NCI-H2107 treated with DMSO at 0.1 percent for 48 hours (cell line): Measurements from ENCODE around the gene FHIT.

Experiments used
- DNase-seq: peaks from one replicate; lab custom pipeline; 2025; ENCODE audit not compliant: unreplicated experiment; lab: John Stamatoyannopoulos, UW

Gene FHIT

DNA sequence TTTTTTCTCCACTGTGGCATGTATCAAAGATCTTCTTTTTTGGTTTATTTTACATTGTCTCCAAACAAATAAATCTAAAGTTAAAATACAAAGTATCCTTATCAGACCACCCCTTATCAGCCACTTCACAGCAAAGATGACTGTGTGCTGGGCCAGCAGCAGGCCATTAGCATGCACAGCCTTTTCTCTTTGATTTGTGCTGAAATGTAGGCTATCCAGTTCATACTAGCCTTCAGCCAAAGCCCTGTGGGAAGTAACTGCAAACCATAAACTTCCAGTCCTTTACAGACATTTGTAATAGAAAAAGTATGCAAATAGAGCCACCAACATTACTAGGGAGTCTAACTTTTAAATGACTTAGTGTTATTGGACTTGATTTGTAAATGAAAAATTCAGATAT lies 816.3 kb downstream of the FHIT start:
- DNase-seq, result no peak

GRCh38 chr3:60434323-60434722 lies 816.9 kb downstream of the FHIT start:
- no peak for DNase-seq

DNA sequence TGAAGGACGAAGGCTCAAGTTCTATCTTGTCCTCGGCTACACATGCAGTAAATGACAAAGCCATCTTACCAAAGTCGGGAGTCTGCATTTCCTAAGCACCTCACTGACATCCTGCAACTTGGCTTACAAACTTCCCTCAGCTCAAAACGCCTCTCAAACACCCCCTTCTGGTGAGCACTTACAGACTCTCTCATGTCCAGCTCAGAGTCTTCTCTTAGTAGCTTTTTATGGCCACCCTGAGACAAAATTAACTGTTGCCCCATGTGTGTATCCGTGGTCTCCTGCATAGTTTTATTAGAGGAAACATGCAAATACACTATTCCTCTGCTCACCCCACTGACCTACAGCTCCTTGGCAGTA lies 819.7 kb downstream of the FHIT start:
- DNase-seq, result no peak

- no peak for DNase-seq
Observed at GRCh38 chr3:60430205-60430604, 821.0 kb downstream of the FHIT start.

GRCh38 chr3:60427109-60427508 lies 824.1 kb downstream of the FHIT start:
- DNase-seq, result no peak

- no peak for DNase-seq
Observed at GRCh38 chr3:60424942-60425341, 826.3 kb downstream of the FHIT start.

DNA sequence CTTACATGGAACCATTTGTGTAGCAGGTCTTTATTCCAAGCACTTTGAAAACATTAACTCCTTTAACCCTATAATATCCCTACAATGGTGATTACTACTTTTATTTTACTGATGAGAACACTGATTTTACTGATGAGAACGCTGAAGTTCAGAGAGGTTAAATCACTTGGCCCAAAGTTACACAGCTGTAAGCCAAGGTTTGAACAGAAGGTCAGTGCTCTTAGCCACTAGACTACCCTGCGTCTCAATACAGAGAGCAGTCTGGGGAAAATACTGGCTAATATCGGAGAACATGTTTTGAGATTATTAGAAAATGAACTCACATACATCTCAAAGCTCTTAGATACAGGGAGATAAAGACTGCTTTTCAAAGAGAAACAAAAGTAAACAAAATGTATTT lies 827.2 kb downstream of the FHIT start:
- DNase-seq, result no peak

DNA sequence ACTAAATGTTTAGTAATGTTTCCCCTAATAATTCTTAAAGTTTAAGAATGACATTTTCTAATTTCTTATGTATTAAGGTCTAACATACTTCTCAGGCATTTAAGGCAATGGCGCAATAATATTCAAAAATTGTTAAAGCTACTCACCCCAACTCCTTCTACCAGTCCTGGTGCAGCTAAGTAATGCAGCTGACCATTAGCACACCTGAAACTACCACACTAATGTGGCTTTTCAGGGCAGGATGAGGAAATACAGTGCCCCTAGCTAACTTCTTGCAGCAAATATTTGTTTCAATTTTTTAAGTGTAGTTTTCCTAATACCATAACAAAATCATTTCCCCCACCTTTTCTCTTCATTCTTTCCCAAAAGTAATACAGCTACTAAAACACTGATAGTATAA lies 827.7 kb downstream of the FHIT start:
- DNase-seq, result no peak

- no peak for DNase-seq
Observed at GRCh38 chr3:60421749-60422446, 829.4 kb downstream of the FHIT start.

DNA sequence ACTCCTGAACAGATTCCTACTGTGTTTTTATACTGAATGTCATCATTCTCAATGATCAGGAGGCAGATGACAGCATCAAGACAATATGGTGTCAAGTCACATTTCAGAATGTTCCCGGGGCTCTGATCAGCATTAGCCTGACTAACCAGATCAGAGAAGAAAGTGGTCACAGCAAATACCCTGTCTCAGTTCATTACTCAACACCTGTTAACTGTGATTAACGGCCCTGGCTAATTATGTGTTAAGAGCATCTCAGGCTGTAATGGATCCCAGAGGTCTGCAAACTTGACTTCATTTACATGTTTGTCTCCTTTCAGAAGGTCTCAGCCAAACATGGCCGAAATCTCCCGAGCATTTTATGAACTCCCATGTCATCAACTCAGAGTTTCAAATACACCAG lies 833.7 kb downstream of the FHIT start:
- no peak for DNase-seq

DNA sequence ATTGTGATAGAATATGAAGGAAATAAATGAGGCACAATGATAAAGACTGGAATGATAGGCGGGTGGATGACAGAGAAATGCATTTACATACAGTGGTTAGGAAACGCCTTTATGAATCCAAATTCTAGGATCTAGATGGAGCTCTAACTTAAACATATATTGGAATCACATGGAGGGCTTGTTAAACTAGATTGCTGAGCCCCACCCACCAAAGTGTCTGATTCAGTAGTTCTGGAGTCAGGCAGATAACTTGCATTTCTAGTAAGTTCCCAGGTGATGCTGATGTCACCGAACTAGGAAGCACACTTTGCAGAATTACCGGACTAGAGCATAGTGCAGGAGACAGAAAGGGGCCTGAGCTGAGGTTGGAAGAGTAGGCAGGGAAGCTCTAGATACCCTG lies 837.2 kb downstream of the FHIT start:
- DNase-seq, result no peak

- no peak for DNase-seq
Observed at GRCh38 chr3:60413551-60413950, 837.7 kb downstream of the FHIT start.

DNA sequence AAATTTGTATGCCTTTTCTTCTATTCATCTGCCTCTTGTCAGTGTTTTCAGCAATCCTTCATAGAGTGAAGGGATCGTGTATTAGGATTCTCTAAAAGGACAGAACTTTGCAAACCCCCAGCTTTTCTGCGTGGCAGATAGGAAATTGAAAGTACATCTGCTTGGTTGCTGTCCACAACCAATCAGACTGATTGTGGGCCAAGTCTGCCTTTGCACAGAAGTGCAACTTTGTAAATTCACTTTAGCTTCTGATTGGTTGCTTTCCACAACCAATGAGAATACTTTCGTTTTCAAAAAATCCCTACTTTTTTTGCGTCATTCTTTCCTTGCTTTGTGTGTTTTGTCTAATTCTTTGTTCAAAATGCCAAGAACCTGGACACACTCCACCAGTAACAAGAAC lies 847.4 kb downstream of the FHIT start:
- DNase-seq, result no peak

DNA sequence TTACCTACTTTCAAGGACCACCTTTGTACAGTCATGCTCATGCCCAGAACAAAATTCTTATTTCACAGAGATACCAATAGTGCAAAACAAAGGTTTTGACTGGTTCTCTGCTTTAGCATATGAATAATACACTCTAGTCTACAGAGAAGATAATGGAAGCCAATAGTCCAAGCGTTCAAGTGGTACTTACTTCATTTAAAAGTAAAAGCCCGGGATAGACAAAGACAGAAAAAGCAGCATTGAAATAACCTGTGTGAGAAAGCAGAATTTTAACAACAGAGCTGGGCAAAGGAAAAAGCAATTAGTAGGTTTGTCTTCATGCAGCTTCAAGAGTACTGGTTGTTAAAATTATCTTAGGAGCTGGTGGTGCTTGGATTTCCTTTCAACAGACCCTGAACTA lies 848.3 kb downstream of the FHIT start:
- no peak for DNase-seq

DNA sequence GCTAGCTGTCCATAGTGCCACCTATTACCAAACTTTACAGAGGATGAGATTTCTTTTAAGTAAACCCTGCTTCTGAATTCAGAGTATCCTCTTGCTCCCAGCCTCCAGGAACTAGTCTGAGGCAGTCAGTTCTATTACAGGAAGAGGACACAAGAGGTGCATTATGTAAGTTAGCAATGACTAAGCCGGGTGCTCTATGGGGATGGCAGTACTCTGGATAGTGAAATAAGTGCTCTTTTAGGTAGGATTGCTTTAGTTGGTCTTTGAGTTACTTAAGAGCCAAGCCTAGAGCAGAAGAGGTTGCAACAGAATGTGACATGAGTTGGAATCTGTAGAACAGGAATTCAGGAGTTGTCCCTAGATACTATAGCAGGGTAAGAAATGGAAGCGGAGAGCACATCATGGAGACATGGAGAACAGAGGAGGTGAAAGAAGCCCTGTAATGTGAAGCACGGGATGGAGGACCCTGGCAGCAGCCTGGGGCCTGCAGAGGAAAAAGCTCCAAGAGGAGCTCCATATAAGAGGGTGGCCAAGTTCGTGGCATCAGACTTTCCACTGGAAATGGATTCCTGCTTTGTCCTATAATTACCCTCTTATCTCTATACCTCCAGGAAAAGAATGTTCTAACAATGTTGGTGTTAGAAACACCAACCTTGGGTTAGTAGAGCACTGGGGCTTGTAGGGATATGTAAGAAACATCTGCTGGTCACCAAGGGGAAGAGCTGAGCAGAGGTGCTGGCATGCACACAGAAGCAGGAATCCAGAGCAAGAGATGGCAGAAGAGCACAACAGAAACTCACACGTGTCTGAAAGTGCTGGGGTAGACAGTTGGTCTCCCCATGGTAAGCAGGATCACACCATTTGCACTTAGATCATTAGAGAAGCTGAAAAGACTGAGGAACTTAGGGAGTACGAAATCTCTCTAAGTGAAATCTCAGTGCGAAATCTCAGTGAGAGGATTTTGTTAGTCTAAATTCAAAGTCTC lies 851.1 kb downstream of the FHIT start:
- peak; percentile 67 for DNase-seq

- peak; percentile 67 for DNase-seq
Observed at GRCh38 chr3:60399292-60399691, 852.0 kb downstream of the FHIT start.

- DNase-seq, result no peak
Observed at GRCh38 chr3:60395173-60395762, 856.0 kb downstream of the FHIT start.

GRCh38 chr3:60393946-60394345 lies 857.3 kb downstream of the FHIT start:
- no peak for DNase-seq

- no peak for DNase-seq
Observed at GRCh38 chr3:60392501-60392900, 858.8 kb downstream of the FHIT start.

GRCh38 chr3:60391292-60391691 lies 860.0 kb downstream of the FHIT start:
- no peak for DNase-seq

GRCh38 chr3:60388731-60389130 lies 862.5 kb downstream of the FHIT start:
- DNase-seq, result no peak

DNA sequence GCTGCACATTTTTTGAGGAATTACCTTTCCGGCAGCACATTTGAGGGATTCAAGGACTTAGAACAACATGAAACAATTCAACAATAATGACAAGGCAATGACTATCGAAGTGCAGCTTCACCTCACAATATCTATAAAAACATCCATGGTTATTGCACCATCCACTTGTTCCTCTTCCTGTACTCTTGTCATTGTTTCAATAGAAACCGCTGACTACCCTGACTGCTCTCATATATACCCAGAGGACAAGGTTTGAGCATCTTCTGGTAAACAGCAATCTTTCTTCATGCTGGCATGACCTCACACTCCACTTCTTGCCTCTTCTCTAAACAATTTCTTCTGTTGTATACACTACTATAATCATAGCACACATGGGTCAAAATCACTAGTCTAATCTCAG lies 864.9 kb downstream of the FHIT start:
- no peak for DNase-seq
